Dermis microvascular lymphatic vessel endothelial cell (primary cell): Measurements from ENCODE around the gene HEXA. TPM values are rescaled to one million over a fixed set of nuclear protein-coding genes. Genes with fewer than 3 reads are reported as not detected.
"Not testable (repeated sequence)": the region's sequence is repeated elsewhere in the genome, so short reads cannot be mapped to it uniquely, and the experiment has no call there.

Experiments used
- DNase-seq, 2 donors: peaks; one replicate each; pipeline versions ENCODE4 v3.0.0 to v3.0.0-alpha.2; 2010; ENCODE audit warnings: low read depth in 2 of 2
- total RNA-seq: library from RNA; depleted of rRNA; stranded (reverse); fragments of >200 nt; gene quantifications from 2 replicates; pipeline ENCODE4 v1.2.1, GENCODE V29; 2014

The HEXA gene
- 61.4 and 136 TPM in 2 replicates for total RNA-seq

GRCh38 chr15:72375846-72376581, at the start of gene HEXA:
Gene HEXA, minus strand, starts transcription at chr15:72376014. Its CDS starts 42 bp downstream, at chr15:72375972.
- peak; percentile 87 to 97 for DNase-seq

GRCh38 chr15:72423256-72423655, 47.4 kb upstream of the HEXA start:
- no peak for DNase-seq

GRCh38 chr15:72421484-72421883, 45.7 kb upstream of the HEXA start:
- DNase-seq: no peak

GRCh38 chr15:72420576-72420975, 44.8 kb upstream of the HEXA start:
- DNase-seq: no peak

- DNase-seq: not testable (repeated sequence)
These were observed 44.0 kb upstream of the HEXA start for GRCh38 chr15:72419768-72420167.

- no peak for DNase-seq
These were observed 39.5 kb upstream of the HEXA start for GRCh38 chr15:72415304-72415703.

GRCh38 chr15:72413337-72413736, 37.5 kb upstream of the HEXA start:
- DNase-seq: not testable (repeated sequence)

GRCh38 chr15:72411544-72411943, 35.7 kb upstream of the HEXA start:
- DNase-seq: no peak

- DNase-seq: no peak
These were observed 35.3 kb upstream of the HEXA start for GRCh38 chr15:72411111-72411510.

GRCh38 chr15:72406936-72407335, 31.1 kb upstream of the HEXA start:
- DNase-seq: no peak

- no peak for DNase-seq
These were observed 29.0 kb upstream of the HEXA start for GRCh38 chr15:72404841-72405240.

- DNase-seq: no peak
These were observed 28.5 kb upstream of the HEXA start for GRCh38 chr15:72404356-72404755.

GRCh38 chr15:72402726-72403125, 26.9 kb upstream of the HEXA start:
- DNase-seq: no peak

GRCh38 chr15:72398648-72399047, 22.8 kb upstream of the HEXA start:
- no peak for DNase-seq

- DNase-seq: no peak
These were observed 22.2 kb upstream of the HEXA start, which contains the start of gene TMEM202 for GRCh38 chr15:72397796-72398588. Gene TMEM202, plus strand, starts transcription at chr15:72398305. Its CDS starts 22 bp downstream, at chr15:72398327.

GRCh38 chr15:72396331-72396730, 20.5 kb upstream of the HEXA start:
- DNase-seq: not testable (repeated sequence)

GRCh38 chr15:72389231-72389630, 13.4 kb upstream of the HEXA start:
- no peak for DNase-seq

GRCh38 chr15:72387741-72388140, 11.9 kb upstream of the HEXA start:
- no peak for DNase-seq

- peak in 1 of 2 donors; percentile 6 for DNase-seq
These were observed 6.3 kb upstream of the HEXA start for GRCh38 chr15:72382146-72382545.

GRCh38 chr15:72380743-72381142, 4.9 kb upstream of the HEXA start:
- no peak for DNase-seq

GRCh38 chr15:72379856-72380430, 4.1 kb upstream of the HEXA start:
- DNase-seq: peak; percentile 67 to 83

GRCh38 chr15:72379106-72379505, 3.3 kb upstream of the HEXA start:
- DNase-seq: not testable (repeated sequence)
